ENCODE measurements around the gene TBC1D8.

TBC1D8 gene

DNA sequence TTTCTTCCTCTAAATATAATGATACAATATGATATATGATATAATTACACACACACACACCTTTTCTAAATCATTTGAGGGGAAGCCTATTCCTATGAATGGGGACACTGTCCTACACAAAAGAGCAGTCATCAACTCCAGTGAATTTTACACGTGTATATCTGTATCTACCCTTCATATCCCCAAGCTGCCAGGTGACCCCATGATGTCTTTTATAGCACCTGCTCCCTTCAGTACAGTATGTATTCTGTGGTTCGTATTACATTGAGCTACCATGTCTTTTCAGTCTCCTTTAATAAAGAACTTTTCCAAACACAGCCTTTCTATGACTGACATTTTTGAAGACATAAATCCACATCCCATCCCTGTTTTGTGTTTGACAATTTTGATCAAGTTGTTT is 19.0 kb downstream of the TBC1D8 start:
- no peak for DNase-seq (ENCODE audit: low spot score)
- TF ChIP-seq, protein P1, sequence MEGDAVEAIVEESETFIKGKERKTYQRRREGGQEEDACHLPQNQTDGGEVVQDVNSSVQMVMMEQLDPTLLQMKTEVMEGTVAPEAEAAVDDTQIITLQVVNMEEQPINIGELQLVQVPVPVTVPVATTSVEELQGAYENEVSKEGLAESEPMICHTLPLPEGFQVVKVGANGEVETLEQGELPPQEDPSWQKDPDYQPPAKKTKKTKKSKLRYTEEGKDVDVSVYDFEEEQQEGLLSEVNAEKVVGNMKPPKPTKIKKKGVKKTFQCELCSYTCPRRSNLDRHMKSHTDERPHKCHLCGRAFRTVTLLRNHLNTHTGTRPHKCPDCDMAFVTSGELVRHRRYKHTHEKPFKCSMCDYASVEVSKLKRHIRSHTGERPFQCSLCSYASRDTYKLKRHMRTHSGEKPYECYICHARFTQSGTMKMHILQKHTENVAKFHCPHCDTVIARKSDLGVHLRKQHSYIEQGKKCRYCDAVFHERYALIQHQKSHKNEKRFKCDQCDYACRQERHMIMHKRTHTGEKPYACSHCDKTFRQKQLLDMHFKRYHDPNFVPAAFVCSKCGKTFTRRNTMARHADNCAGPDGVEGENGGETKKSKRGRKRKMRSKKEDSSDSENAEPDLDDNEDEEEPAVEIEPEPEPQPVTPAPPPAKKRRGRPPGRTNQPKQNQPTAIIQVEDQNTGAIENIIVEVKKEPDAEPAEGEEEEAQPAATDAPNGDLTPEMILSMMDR (IDR thresholded peaks at IDR 0.05; ENCODE audit: borderline replicate concordance, control extremely low read depth, extremely low read depth, insufficient read depth, missing control alignments) = no peak
- in situ Hi-C loops (cut with MboI; ENCODE audit: low sequenced_read_pairs, unreplicated experiment) = no loop called here

- DNase-seq (ENCODE audit: low spot score) = no peak
- in situ Hi-C loops (cut with MboI; ENCODE audit: low sequenced_read_pairs, unreplicated experiment) = no loop called here
- TF ChIP-seq, protein P1 (IDR thresholded peaks at IDR 0.05; ENCODE audit: borderline replicate concordance, control extremely low read depth, extremely low read depth, insufficient read depth, missing control alignments) = no peak
Observed at GRCh38 chr2:101130081-101130480, 21.1 kb downstream of the TBC1D8 start.

- no peak for DNase-seq (ENCODE audit: low spot score)
- TF ChIP-seq, protein P1 (IDR thresholded peaks at IDR 0.05; ENCODE audit: borderline replicate concordance, control extremely low read depth, extremely low read depth, insufficient read depth, missing control alignments) = no peak
- in situ Hi-C loops (cut with MboI; ENCODE audit: low sequenced_read_pairs, unreplicated experiment) = no loop called here
Observed at GRCh38 chr2:101127319-101128056, 23.7 kb downstream of the TBC1D8 start.

GRCh38 chr2:101125808-101126207 is 25.4 kb downstream of the TBC1D8 start:
- DNase-seq (ENCODE audit: low spot score) = no peak
- in situ Hi-C loops (cut with MboI; ENCODE audit: low sequenced_read_pairs, unreplicated experiment) = no loop called here
- TF ChIP-seq, protein P1 (IDR thresholded peaks at IDR 0.05; ENCODE audit: borderline replicate concordance, control extremely low read depth, extremely low read depth, insufficient read depth, missing control alignments) = no peak

DNA sequence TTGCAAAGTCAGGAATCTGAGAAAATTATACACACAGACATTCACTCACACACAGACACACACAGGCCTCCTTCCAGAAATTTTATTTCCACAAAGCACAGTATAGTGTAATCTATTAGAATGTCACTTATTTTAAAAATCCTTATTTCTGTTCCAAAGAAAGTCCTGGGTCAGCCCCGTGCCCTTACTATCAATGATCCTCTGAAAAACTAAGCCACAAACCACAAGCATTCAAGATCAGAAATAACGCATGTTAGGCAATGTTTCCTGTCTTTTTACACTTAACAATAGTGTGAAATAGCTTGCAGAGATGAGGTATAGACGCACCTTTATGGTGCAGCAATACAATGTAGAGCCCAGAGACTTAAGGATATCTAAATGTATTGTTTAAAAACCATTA is 25.8 kb downstream of the TBC1D8 start:
- no peak for DNase-seq (ENCODE audit: low spot score)
- in situ Hi-C loops (cut with MboI; ENCODE audit: low sequenced_read_pairs, unreplicated experiment) = no loop called here
- TF ChIP-seq, protein P1 (IDR thresholded peaks at IDR 0.05; ENCODE audit: borderline replicate concordance, control extremely low read depth, extremely low read depth, insufficient read depth, missing control alignments) = no peak

DNA sequence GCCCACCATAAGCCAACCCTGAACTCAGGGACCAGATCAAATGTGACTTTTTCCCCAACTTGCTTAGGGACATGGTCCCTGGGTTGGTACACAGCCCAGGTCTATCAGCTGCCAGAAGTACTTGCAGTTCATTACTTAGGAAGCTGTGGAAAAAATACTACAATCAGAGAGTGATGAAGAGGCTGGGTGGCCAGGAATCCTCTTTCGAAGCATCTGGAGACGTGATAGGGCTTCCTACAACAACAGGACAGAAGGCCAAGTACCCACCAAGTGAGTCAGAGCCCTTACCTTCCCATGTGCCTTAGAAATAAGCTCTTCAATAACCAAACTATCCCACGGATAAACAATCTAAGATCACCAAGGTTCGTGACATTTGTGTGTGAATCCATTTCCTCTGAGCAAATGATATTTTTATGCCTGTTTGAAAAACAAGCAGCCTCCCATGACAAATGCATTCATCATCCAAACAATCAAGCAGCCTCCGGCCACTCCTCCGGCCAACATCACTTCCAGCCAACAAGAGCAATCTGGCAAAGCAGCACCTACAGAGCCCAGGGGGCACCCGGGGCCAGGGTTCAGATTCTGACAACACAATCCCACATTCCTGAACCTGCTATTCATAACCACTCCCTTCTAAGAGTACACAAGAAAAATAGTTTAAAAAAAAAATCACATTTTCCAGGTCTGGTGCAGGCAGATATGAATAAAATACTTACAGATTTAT is 26.4 kb downstream of the TBC1D8 start:
- no peak for DNase-seq (ENCODE audit: low spot score)
- in situ Hi-C loops (cut with MboI; ENCODE audit: low sequenced_read_pairs, unreplicated experiment) = no loop called here
- TF ChIP-seq, protein P1 (IDR thresholded peaks at IDR 0.05; ENCODE audit: borderline replicate concordance, control extremely low read depth, extremely low read depth, insufficient read depth, missing control alignments) = no peak

Measured in GM13976 (cell line).